ENCODE measurements around the gene ALDH1L1.

The ALDH1L1 gene

DNA sequence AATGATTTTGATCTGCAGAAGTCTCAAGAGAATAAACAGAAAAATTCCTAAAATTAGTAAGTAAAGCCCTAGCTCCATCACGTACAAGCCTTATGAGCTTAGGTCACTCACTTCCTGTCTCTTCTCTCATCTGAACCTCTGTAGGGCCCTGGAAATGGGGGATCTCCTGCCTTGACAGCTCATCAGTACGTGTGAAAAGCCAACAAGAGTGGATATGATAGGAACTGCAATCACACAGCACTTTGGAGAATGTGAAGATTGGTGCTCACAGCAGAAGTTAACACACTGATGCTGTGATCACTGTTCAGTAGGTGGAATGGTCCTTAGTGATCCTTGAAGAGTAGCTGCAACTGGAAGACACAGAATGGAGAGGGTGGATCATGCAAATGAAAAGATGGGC, 27.8 kb upstream of the ALDH1L1 start:
- no peak overlapping the region for H3K9ac ChIP-seq (ENCODE audit: low read depth, low read length)

DNA sequence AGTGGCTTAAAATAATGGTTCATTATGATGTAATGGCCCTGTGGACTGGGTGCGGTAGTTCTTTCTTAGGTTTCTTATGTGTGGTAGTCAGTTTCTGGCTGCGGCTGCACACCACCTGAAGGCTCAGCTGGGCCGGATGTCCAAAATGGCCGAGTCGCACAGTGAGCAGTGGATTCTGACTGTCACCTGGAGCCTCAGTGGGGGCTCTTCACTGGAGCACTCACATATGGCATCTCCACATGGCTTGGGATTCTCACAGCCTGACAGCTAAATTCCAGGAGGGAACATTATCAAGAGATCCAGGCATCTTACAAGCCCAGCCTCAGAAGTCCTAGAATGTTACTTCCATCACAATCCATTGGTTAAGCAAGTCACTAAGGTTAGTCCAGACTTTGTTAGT, 26.8 kb upstream of the ALDH1L1 start:
- H3K4me3 ChIP-seq (ENCODE audit: low read length), result no peak overlapping the region
- H3K27ac ChIP-seq (ENCODE audit: low read depth, low read length), result no peak overlapping the region
- no peaks in the 10 kb centered on the region for H3K9me3 ChIP-seq (ENCODE audit: insufficient read depth, low read depth, low read length)
- H3K9ac ChIP-seq (ENCODE audit: low read depth, low read length), result no peak overlapping the region
- 0 out of 2 replicates have a peak, but pooled peaks cover under 1% of the 10 kb centered on the region for H3K4me1 ChIP-seq (ENCODE audit: insufficient read depth, low read length)
- H3K27me3 ChIP-seq (ENCODE audit: insufficient read depth, low read length), result peaks cover 6% of the 10 kb centered on the region; the same call in 1 of the 2 replicates
- 95% methylated on average over 5 of the region's 5 CpGs for WGBS
- no peaks in the 10 kb centered on the region for H3K36me3 ChIP-seq (ENCODE audit: insufficient read depth, low read length)

More for the DNA sequence above, 27.8 kb upstream of the ALDH1L1 start:
- Histone ChIP-seq H3K9me3 (ENCODE audit: insufficient read depth, low read depth, low read length) (no peaks in the 10 kb centered on the region), H3K36me3 (ENCODE audit: insufficient read depth, low read length) (no peaks in the 10 kb centered on the region), H3K4me1 (ENCODE audit: insufficient read depth, low read length) (0 out of 2 replicates have a peak, but pooled peaks cover 3% of the 10 kb centered on the region), H3K27me3 (ENCODE audit: insufficient read depth, low read length) (peaks cover 9% of the 10 kb centered on the region; the same call in 1 of the 2 replicates), H3K4me3 (ENCODE audit: low read length) (no peak overlapping the region), H3K27ac (ENCODE audit: low read depth, low read length) (no peak overlapping the region)
- WGBS, result 84% methylated on average over 2 of the region's 2 CpGs

DNA sequence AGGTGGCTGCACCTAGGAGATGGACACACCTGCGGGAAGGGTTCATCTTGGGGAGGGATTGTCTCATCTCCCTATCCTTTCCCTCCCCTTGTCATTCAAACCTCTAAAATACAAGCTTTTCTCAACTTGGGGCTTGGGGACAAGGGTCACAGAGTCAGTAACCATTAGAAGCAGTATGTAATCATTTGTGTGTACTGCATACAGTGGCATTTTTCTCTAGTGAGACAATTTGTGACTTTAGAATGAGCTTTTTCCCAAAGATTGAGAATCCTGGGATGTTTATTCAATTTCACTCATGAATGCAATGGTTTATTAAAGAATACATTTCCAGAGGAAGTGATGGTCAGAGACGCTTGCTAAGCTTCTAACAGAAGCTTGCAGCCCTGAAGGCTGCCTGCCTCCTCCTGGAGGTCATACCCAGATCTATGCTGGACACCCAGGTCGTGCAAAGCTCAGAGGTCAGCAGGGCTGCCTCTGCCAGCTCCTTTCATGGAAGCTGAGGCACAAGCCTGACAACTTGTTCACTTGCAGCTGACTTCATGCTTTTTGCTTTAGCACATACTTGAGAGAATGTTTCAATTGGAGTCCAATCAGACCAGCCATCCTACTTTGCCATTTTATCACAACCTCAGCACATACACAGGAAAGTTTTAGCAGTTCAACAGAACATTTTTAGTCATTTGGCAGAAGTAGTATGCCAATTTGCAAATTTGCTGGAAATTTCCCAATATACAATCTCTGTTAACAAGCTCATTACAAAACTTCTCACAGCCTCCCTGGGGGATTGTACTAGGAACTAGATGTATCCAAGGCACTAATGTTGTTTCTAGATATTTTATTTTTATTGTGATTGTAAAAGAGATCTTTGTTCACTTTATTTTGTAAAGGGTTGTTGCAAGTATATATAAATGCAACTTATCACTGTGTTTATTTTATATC, 25.6 kb upstream of the ALDH1L1 start:
- no peak overlapping the region for H3K4me3 ChIP-seq (ENCODE audit: low read length)
- no peaks in the 10 kb centered on the region for H3K36me3 ChIP-seq (ENCODE audit: insufficient read depth, low read length)
- H3K27me3 ChIP-seq (ENCODE audit: insufficient read depth, low read length), result no peaks in the 10 kb centered on the region
- 82% methylated on average over 2 of the region's 3 CpGs for WGBS
- H3K27ac ChIP-seq (ENCODE audit: low read depth, low read length), result no peak overlapping the region
- no peaks in the 10 kb centered on the region for H3K9me3 ChIP-seq (ENCODE audit: insufficient read depth, low read depth, low read length)
- no peaks in the 10 kb centered on the region for H3K4me1 ChIP-seq (ENCODE audit: insufficient read depth, low read length)
- H3K9ac ChIP-seq (ENCODE audit: low read depth, low read length), result no peak overlapping the region

DNA sequence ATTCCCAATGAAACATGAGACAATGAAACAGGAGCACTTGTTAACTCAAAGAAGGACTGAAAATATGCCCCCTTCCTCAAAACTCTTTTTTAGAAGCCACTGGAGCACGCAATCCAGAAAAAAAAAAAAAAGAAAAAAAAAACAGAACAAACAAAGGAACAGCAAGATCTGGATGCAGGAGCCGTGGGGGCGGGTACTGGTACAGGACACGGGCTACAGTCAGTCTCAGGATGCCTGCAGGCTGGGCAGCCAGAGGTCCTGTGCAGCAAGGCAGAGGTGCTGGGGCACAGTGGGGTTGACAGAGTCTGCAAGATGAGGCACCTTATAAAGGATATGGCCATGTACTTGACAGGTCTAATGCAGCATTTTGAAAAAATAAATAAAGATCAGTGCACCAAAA, 22.3 kb upstream of the ALDH1L1 start:
- H3K9me3 ChIP-seq (ENCODE audit: insufficient read depth, low read depth, low read length), result 0 out of 2 replicates have a peak, but pooled peaks cover 4% of the 10 kb centered on the region
- no peak overlapping the region for H3K9ac ChIP-seq (ENCODE audit: low read depth, low read length)
- H3K4me1 ChIP-seq (ENCODE audit: insufficient read depth, low read length), result no peaks in the 10 kb centered on the region
- no peaks in the 10 kb centered on the region for H3K36me3 ChIP-seq (ENCODE audit: insufficient read depth, low read length)
- H3K27ac ChIP-seq (ENCODE audit: low read depth, low read length), result no peak overlapping the region
- H3K4me3 ChIP-seq (ENCODE audit: low read length), result no peak overlapping the region
- no peaks in the 10 kb centered on the region for H3K27me3 ChIP-seq (ENCODE audit: insufficient read depth, low read length)
- 78% methylated on average over 4 of the region's 4 CpGs for WGBS

DNA sequence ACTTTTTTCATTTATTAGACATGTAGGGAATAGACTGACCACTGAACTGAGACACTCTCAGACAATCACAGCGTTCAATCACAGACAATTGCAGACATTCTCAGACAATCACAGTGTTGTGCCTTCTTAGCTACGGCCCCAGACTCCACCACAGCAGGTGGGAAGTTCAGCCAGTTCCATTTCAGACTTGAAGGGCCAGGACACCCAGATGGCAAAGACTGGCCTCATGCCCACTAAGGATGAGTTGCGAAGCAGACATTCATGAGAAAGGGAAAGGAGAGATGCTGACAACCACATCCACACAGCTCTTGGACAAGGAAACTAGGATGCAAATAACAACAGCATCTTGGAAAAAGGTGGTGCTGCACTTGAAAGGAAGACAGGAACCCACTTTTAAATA, 21.9 kb upstream of the ALDH1L1 start:
- peaks cover 8% of the 10 kb centered on the region; the same call in 1 of the 2 replicates for H3K9me3 ChIP-seq (ENCODE audit: insufficient read depth, low read depth, low read length)
- no peak overlapping the region for H3K4me3 ChIP-seq (ENCODE audit: low read length)
- H3K4me1 ChIP-seq (ENCODE audit: insufficient read depth, low read length), result no peaks in the 10 kb centered on the region
- no peak overlapping the region for H3K9ac ChIP-seq (ENCODE audit: low read depth, low read length)
- 66% methylated on average over 3 of the region's 3 CpGs for WGBS
- H3K27ac ChIP-seq (ENCODE audit: low read depth, low read length), result no peak overlapping the region
- no peaks in the 10 kb centered on the region for H3K36me3 ChIP-seq (ENCODE audit: insufficient read depth, low read length)
- no peaks in the 10 kb centered on the region for H3K27me3 ChIP-seq (ENCODE audit: insufficient read depth, low read length)

DNA sequence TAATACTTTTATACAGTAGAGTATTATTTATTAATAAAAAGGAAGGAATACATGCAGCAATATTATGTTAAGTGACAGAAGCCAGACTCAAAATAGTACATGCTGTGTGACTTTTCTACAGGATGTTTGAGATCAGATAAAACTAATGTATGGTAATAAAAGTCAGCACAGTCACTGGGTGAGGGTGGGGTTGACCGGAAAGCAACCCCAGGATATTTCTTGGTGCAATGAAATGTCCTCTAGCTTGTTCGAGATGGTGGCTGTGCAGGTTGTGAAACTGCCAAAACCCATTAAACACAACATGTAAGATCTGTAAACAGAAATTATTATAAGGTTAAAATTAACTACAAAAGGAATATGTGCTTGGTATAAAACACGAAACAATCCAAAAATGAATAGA, 20.8 kb upstream of the ALDH1L1 start:
- Histone ChIP-seq H3K4me3 (ENCODE audit: low read length) (no peak overlapping the region), H3K27ac (ENCODE audit: low read depth, low read length) (no peak overlapping the region), H3K9ac (ENCODE audit: low read depth, low read length) (no peak overlapping the region), H3K27me3 (ENCODE audit: insufficient read depth, low read length) (no peaks in the 10 kb centered on the region), H3K4me1 (ENCODE audit: insufficient read depth, low read length) (no peaks in the 10 kb centered on the region), H3K36me3 (ENCODE audit: insufficient read depth, low read length) (no peaks in the 10 kb centered on the region), H3K9me3 (ENCODE audit: insufficient read depth, low read depth, low read length) (peaks cover 19% of the 10 kb centered on the region)
- 81% methylated on average over 2 of the region's 3 CpGs for WGBS

DNA sequence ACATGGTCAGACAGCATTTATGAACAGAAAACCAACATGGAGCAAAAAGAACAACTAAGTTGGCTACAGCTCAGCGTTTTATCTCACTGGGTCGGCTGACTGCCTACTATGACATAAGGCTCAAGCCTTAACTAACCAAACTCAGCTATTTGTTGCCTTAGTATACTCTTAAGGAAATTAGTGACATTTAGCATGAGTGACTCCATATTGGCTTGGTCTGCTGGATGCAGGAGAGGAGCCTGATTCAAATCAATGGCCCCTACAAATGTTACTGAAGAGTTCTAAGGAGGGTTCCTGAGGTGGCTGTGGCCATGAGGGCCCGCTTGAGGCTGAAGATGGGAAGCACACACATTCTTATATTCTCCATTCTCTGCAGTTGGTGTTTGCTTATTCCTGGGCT, 20.1 kb upstream of the ALDH1L1 start:
- H3K4me1 ChIP-seq (ENCODE audit: insufficient read depth, low read length), result no peaks in the 10 kb centered on the region
- WGBS, result 77% methylated on average over 3 of the region's 3 CpGs
- H3K36me3 ChIP-seq (ENCODE audit: insufficient read depth, low read length), result no peaks in the 10 kb centered on the region
- H3K4me3 ChIP-seq (ENCODE audit: low read length), result no peak overlapping the region
- H3K9me3 ChIP-seq (ENCODE audit: insufficient read depth, low read depth, low read length), result peaks cover 22% of the 10 kb centered on the region
- no peak overlapping the region for H3K9ac ChIP-seq (ENCODE audit: low read depth, low read length)
- H3K27me3 ChIP-seq (ENCODE audit: insufficient read depth, low read length), result no peaks in the 10 kb centered on the region
- H3K27ac ChIP-seq (ENCODE audit: low read depth, low read length), result no peak overlapping the region

DNA sequence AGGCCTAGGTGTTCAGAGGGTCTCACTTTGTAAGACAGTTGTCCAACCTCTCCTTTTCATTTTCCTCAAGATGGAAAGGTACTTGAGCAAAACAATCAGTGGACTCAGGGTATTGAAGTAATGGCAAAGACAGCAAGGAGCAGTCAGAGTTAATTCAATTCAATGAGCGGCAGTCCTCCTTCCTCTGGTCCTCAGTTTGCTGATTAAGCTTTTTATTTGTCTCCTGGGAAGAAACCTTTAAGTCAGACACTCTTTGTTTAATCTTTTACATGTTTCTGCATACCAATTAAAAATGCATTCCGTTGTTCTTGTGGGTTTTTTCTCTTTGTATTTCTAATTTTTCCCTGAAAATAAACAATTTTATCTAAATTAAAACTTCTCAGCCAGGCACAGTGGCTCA, 18.9 kb upstream of the ALDH1L1 start:
- Histone ChIP-seq H3K9ac (ENCODE audit: low read depth, low read length) (no peak overlapping the region), H3K27me3 (ENCODE audit: insufficient read depth, low read length) (no peaks in the 10 kb centered on the region), H3K36me3 (ENCODE audit: insufficient read depth, low read length) (no peaks in the 10 kb centered on the region), H3K4me1 (ENCODE audit: insufficient read depth, low read length) (no peaks in the 10 kb centered on the region), H3K4me3 (ENCODE audit: low read length) (no peak overlapping the region), H3K27ac (ENCODE audit: low read depth, low read length) (no peak overlapping the region), H3K9me3 (ENCODE audit: insufficient read depth, low read depth, low read length) (peaks cover 35% of the 10 kb centered on the region)
- WGBS, result 84% methylated on average over 2 of the region's 2 CpGs

DNA sequence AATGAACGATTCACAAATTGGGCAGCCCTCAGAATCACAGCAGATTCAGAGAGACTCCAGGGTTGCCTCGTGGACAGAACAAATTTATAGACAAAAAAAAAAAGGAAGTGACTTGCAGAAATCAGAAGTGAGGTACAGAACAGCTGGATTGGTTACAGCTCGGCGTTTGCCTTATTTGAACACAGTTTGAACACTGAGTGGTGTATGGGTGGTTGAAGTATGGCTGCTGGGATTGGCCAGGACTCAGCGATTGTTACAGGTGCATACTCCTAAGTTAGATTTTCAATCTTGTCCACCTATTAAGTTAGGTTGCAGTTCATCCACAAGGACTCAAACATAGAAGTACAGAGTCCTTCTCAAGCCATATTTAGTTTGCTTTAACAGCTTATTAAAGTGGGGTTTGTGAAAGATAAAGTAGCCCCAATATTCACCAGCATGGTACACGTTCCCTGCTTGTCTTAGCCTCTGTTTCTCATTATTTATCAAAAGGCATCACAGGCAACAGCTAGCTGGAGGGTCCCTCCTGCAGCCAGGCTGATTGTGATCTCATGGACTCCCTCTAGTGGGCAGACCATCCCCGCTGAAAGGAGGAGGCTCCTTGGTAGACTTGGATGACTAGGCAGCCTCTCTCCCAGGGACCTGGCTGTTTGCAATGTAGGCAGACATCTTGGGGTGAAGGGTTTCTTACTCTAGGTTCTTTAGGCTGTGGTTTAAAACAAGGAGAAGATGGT, 17.6 kb upstream of the ALDH1L1 start:
- peaks cover 47% of the 10 kb centered on the region for H3K9me3 ChIP-seq (ENCODE audit: insufficient read depth, low read depth, low read length)
- H3K4me3 ChIP-seq (ENCODE audit: low read length), result no peak overlapping the region
- H3K9ac ChIP-seq (ENCODE audit: low read depth, low read length), result no peak overlapping the region
- no peaks in the 10 kb centered on the region for H3K27me3 ChIP-seq (ENCODE audit: insufficient read depth, low read length)
- H3K27ac ChIP-seq (ENCODE audit: low read depth, low read length), result no peak overlapping the region
- no peaks in the 10 kb centered on the region for H3K4me1 ChIP-seq (ENCODE audit: insufficient read depth, low read length)
- no peaks in the 10 kb centered on the region for H3K36me3 ChIP-seq (ENCODE audit: insufficient read depth, low read length)
- 68% methylated on average over 7 of the region's 7 CpGs for WGBS

DNA sequence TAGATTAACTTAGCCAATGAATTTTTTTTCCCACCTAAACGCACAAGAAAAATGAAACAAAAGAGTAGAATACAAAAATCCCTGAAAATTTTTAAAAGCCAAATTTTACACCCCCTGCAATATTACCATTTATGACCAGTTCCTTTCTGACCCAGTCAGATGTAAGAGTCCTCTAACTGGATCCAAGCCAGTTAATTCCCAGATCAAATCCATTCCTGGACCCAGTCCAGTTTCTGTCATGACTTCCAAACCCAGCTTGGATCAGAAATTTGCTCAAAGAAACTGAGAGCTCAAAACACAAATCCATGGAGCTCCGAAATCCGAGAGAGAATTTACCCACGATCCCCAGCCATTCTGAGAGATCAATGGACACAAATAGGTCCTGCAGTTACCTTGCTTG, 17.0 kb upstream of the ALDH1L1 start:
- Histone ChIP-seq H3K9me3 (ENCODE audit: insufficient read depth, low read depth, low read length) (peaks cover 50% of the 10 kb centered on the region), H3K27ac (ENCODE audit: low read depth, low read length) (no peak overlapping the region), H3K27me3 (ENCODE audit: insufficient read depth, low read length) (no peaks in the 10 kb centered on the region), H3K4me3 (ENCODE audit: low read length) (no peak overlapping the region), H3K4me1 (ENCODE audit: insufficient read depth, low read length) (no peaks in the 10 kb centered on the region), H3K9ac (ENCODE audit: low read depth, low read length) (no peak overlapping the region), H3K36me3 (ENCODE audit: insufficient read depth, low read length) (no peaks in the 10 kb centered on the region)
- WGBS, result 95% methylated on average over 4 of the region's 4 CpGs

DNA sequence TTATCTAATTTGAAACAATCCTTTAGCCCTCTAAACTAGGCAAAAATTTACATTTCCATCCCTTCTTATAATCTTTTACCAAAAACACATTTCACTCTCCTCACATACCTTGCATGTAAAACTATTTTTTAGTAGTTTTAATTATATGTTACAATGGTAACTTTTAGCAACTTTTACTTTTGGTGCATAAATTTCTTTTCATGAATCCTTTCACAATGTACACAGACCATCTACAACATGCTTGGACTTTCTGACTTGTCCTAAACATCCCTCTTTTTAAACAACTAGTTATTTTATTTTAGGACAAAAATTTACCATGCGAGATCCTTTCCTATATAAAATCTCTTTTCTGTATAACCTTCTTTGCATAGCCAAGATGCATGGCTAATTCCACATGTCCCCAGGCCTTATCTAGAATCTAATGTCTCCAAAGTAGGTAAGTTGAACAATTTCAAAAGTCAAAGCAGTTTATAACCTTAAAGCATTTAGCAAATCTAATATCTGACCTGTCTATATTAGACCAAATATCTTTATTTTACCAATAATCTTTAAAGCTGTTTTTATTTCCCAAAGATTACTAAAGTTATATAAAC, 14.4 kb upstream of the ALDH1L1 start:
- H3K27ac ChIP-seq (ENCODE audit: low read depth, low read length), result no peak overlapping the region
- 67% methylated on average over 1 of the region's 1 CpG for WGBS
- H3K4me1 ChIP-seq (ENCODE audit: insufficient read depth, low read length), result no peaks in the 10 kb centered on the region
- H3K4me3 ChIP-seq (ENCODE audit: low read length), result no peak overlapping the region
- H3K9me3 ChIP-seq (ENCODE audit: insufficient read depth, low read depth, low read length), result peaks cover 56% of the 10 kb centered on the region
- H3K9ac ChIP-seq (ENCODE audit: low read depth, low read length), result no peak overlapping the region
- no peaks in the 10 kb centered on the region for H3K36me3 ChIP-seq (ENCODE audit: insufficient read depth, low read length)
- no peaks in the 10 kb centered on the region for H3K27me3 ChIP-seq (ENCODE audit: insufficient read depth, low read length)

Data from HUES64 (cell line).